ENCODE data around the gene ARAP3.

The ARAP3 gene

GRCh38 chr5:141664733-141665461, 17.1 kb downstream of the ARAP3 start:
- peak; percentile 80 to 90 (median 85) for DNase-seq
- H3K27ac ChIP-seq (ENCODE audit: insufficient read depth in 1 of 2, low read depth in 1 of 2, low read length in 2 of 2, poor library complexity in 1 of 2, severe bottlenecking in 2 of 2), result no peak overlapping the region
- no peaks in the 10 kb centered on the region for H3K9me3 ChIP-seq (ENCODE audit: control extremely low read depth in 1 of 5, control insufficient read depth in 4 of 5, insufficient read depth in 2 of 5, low read depth in 1 of 5, low read length in 4 of 5)
- POLR2A ChIA-PET, result no interaction called here
- H3K4me1 ChIP-seq (ENCODE audit: control extremely low read depth in 1 of 4, control insufficient read depth in 4 of 4, insufficient read depth in 4 of 4, low read length in 3 of 4), result peaks cover 2 to 5% (median 3%) of the 10 kb centered on the region in 4 experiments
- peak overlapping the region in 1 of 7 experiments; percentile 28 for H3K4me3 ChIP-seq (ENCODE audit: control insufficient read depth in 1 of 7, extremely low read depth in 1 of 7, insufficient read depth in 4 of 7, low read depth in 2 of 7, low read length in 6 of 7)
- H3K27me3 ChIP-seq (replicated peaks in 2 of 5; ENCODE audit: control insufficient read depth in 4 of 5, insufficient read depth in 5 of 5, low read length in 4 of 5), result no peaks in the 10 kb centered on the region
- CTCF ChIA-PET, result interaction anchor here (0.6 to 3.2 kb wide), 19 partner anchors 8 to 534 kb away, joined by 3 to 17 read pairs (median 3); partner anchors contain the start of genes FCHSD1, HDAC3, PCDH1 and RELL2
- H3K36me3 ChIP-seq (ENCODE audit: control insufficient read depth in 4 of 4, insufficient read depth in 4 of 4, low read length in 3 of 4), result no peaks in the 10 kb centered on the region
- WGBS (ENCODE audit: insufficient coverage), result 24% methylated on average over 8 of the region's 13 CpGs

DNA sequence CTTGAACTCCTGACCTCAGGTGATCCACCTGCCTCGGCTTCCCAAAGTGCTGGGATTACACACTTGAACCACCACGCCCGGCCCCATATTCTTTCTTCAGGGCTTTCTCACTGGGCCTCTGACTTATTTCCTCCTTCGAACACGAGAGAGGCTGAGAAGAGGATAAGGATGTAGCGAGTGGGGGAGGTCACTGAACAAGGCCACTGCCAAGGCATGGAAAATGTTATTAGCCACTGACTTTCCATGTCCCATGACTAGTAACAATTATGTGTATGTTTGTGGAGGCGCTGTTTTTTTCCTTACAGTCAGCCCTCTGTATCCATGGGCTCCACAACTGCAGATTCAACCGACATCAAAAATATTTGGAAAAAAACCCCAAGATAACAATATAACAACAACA, 18.5 kb downstream of the ARAP3 start:
- Histone ChIP-seq H3K27ac (ENCODE audit: insufficient read depth in 1 of 2, low read depth in 1 of 2, low read length in 2 of 2, poor library complexity in 1 of 2, severe bottlenecking in 2 of 2) (no peak overlapping the region), H3K36me3 (ENCODE audit: control insufficient read depth in 4 of 4, insufficient read depth in 4 of 4, low read length in 3 of 4) (no peaks in the 10 kb centered on the region), H3K27me3 (replicated peaks in 2 of 5; ENCODE audit: control insufficient read depth in 4 of 5, insufficient read depth in 5 of 5, low read length in 4 of 5) (no peaks in the 10 kb centered on the region), H3K4me3 (ENCODE audit: control insufficient read depth in 1 of 7, extremely low read depth in 1 of 7, insufficient read depth in 4 of 7, low read depth in 2 of 7, low read length in 6 of 7) (no peak overlapping the region), H3K9me3 (ENCODE audit: control extremely low read depth in 1 of 5, control insufficient read depth in 4 of 5, insufficient read depth in 2 of 5, low read depth in 1 of 5, low read length in 4 of 5) (peaks cover 0 to 2% (median 0%) of the 10 kb centered on the region in 5 experiments), H3K4me1 (ENCODE audit: control extremely low read depth in 1 of 4, control insufficient read depth in 4 of 4, insufficient read depth in 4 of 4, low read length in 3 of 4) (peaks cover 2 to 5% (median 3%) of the 10 kb centered on the region in 4 experiments)
- ChIA-PET CTCF (interaction anchor here (0.9 to 1.4 kb wide), 6 partner anchors 10 to 300 kb away, joined by 3 to 6 read pairs (median 4); partner anchors contain the start of genes HDAC3 and RELL2), POLR2A (no interaction called here)
- no peak for DNase-seq
- 97% methylated on average over 4 of the region's 8 CpGs for WGBS (ENCODE audit: insufficient coverage)

DNA sequence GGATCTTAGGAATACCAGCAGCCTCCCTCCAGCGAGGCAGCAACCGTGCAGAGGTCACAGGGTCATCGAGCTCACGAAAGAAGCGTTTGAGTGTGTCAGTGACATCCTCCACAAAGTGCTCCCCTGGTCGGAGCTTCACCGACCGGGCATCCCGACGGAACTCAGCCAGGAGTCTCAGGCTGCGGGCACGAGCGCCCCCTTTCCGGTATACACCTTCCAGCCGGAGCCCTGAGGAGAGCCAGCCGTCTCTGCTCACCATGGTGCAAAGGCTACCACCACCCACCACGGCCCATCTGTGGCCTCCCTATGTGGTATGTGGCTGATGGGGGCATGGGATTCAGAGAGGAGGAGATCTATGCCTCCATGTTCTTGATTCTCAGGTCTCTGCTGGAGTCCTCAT, 20.0 kb downstream of the ARAP3 start:
- POLR2A ChIA-PET, result no interaction called here
- WGBS (ENCODE audit: insufficient coverage), result 98% methylated on average over 10 of the region's 17 CpGs
- peaks cover 0 to under 1% (median 0%) of the 10 kb centered on the region in 5 experiments for H3K27me3 ChIP-seq (replicated peaks in 2 of 5; ENCODE audit: control insufficient read depth in 4 of 5, insufficient read depth in 5 of 5, low read length in 4 of 5)
- no peak overlapping the region for H3K27ac ChIP-seq (ENCODE audit: insufficient read depth in 1 of 2, low read depth in 1 of 2, low read length in 2 of 2, poor library complexity in 1 of 2, severe bottlenecking in 2 of 2)
- no peak overlapping the region for H3K4me3 ChIP-seq (ENCODE audit: control insufficient read depth in 1 of 7, extremely low read depth in 1 of 7, insufficient read depth in 4 of 7, low read depth in 2 of 7, low read length in 6 of 7)
- no peaks in the 10 kb centered on the region for H3K36me3 ChIP-seq (ENCODE audit: control insufficient read depth in 4 of 4, insufficient read depth in 4 of 4, low read length in 3 of 4)
- no peak for DNase-seq
- CTCF ChIA-PET, result interaction anchor here (0.6 to 1.3 kb wide), 5 partner anchors 10 to 298 kb away, joined by 3 read pairs; no protein-coding TSS in a partner anchor
- peaks cover 0 to 2% (median 0%) of the 10 kb centered on the region in 5 experiments for H3K9me3 ChIP-seq (ENCODE audit: control extremely low read depth in 1 of 5, control insufficient read depth in 4 of 5, insufficient read depth in 2 of 5, low read depth in 1 of 5, low read length in 4 of 5)
- H3K4me1 ChIP-seq (ENCODE audit: control extremely low read depth in 1 of 4, control insufficient read depth in 4 of 4, insufficient read depth in 4 of 4, low read length in 3 of 4), result peaks cover 2 to 5% (median 3%) of the 10 kb centered on the region in 4 experiments

GRCh38 chr5:141657937-141658545, 24.0 kb downstream of the ARAP3 start:
- peaks cover 0 to 2% (median 0%) of the 10 kb centered on the region in 5 experiments for H3K9me3 ChIP-seq (ENCODE audit: control extremely low read depth in 1 of 5, control insufficient read depth in 4 of 5, insufficient read depth in 2 of 5, low read depth in 1 of 5, low read length in 4 of 5)
- H3K27me3 ChIP-seq (replicated peaks in 2 of 5; ENCODE audit: control insufficient read depth in 4 of 5, insufficient read depth in 5 of 5, low read length in 4 of 5), result peaks cover 0 to 4% (median 0%) of the 10 kb centered on the region in 5 experiments
- 100% methylated on average over 7 of the region's 8 CpGs for WGBS (ENCODE audit: insufficient coverage)
- POLR2A ChIA-PET, result interaction anchor here (0.5 kb wide), 1 partner anchor 10 kb away, joined by 3 read pairs; no protein-coding TSS in a partner anchor
- peak in 2 of 3 donors; percentile 11 to 26 for DNase-seq
- H3K27ac ChIP-seq (ENCODE audit: insufficient read depth in 1 of 2, low read depth in 1 of 2, low read length in 2 of 2, poor library complexity in 1 of 2, severe bottlenecking in 2 of 2), result no peak overlapping the region
- CTCF ChIA-PET, result interaction anchor here (0.8 to 1.4 kb wide), 4 partner anchors 12 to 66 kb away, joined by 3 to 4 read pairs (median 3); no protein-coding TSS in a partner anchor
- H3K4me1 ChIP-seq (ENCODE audit: control extremely low read depth in 1 of 4, control insufficient read depth in 4 of 4, insufficient read depth in 4 of 4, low read length in 3 of 4), result no peaks in the 10 kb centered on the region
- H3K36me3 ChIP-seq (ENCODE audit: control insufficient read depth in 4 of 4, insufficient read depth in 4 of 4, low read length in 3 of 4), result no peaks in the 10 kb centered on the region
- no peak overlapping the region for H3K4me3 ChIP-seq (ENCODE audit: control insufficient read depth in 1 of 7, extremely low read depth in 1 of 7, insufficient read depth in 4 of 7, low read depth in 2 of 7, low read length in 6 of 7)

- POLR2A ChIA-PET, result no interaction called here
- H3K36me3 ChIP-seq (ENCODE audit: control insufficient read depth in 4 of 4, insufficient read depth in 4 of 4, low read length in 3 of 4), result no peaks in the 10 kb centered on the region
- no peak overlapping the region for H3K4me3 ChIP-seq (ENCODE audit: control insufficient read depth in 1 of 7, extremely low read depth in 1 of 7, insufficient read depth in 4 of 7, low read depth in 2 of 7, low read length in 6 of 7)
- no peak overlapping the region for H3K27ac ChIP-seq (ENCODE audit: insufficient read depth in 1 of 2, low read depth in 1 of 2, low read length in 2 of 2, poor library complexity in 1 of 2, severe bottlenecking in 2 of 2)
- H3K4me1 ChIP-seq (ENCODE audit: control extremely low read depth in 1 of 4, control insufficient read depth in 4 of 4, insufficient read depth in 4 of 4, low read length in 3 of 4), result no peaks in the 10 kb centered on the region
- WGBS (ENCODE audit: insufficient coverage), result 100% methylated on average over 1 of the region's 1 CpG
- H3K9me3 ChIP-seq (ENCODE audit: control extremely low read depth in 1 of 5, control insufficient read depth in 4 of 5, insufficient read depth in 2 of 5, low read depth in 1 of 5, low read length in 4 of 5), result peaks cover 0 to 2% (median 0%) of the 10 kb centered on the region in 5 experiments
- no peak for DNase-seq
- CTCF ChIA-PET, result interaction anchor here (0.6 to 1.4 kb wide), 2 partner anchors 8 to 41 kb away, joined by 3 read pairs; no protein-coding TSS in a partner anchor
- H3K27me3 ChIP-seq (replicated peaks in 2 of 5; ENCODE audit: control insufficient read depth in 4 of 5, insufficient read depth in 5 of 5, low read length in 4 of 5), result peaks cover 0 to 4% (median 0%) of the 10 kb centered on the region in 5 experiments
Observed at GRCh38 chr5:141657404-141657803, 24.6 kb downstream of the ARAP3 start.

DNA sequence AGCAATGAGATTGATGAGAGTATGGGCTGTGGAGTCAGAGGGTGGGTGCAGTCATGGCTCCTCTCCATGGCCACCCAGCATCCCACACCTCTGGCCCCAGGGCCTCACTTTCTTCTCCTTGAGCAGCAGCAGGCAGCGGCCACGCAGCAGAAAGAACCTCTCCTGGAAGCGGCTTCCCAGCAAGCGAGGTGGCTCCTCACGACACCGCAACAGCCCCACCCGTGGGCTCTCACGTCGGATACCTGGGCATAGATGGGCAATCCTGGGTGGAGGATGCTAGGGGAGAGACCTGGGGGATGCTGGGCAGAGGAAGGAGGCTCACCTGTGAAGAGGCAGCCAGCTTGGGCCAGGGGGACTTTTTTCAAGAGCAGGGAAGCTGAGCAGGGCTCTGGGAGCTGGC, 25.6 kb downstream of the ARAP3 start:
- Histone ChIP-seq H3K9me3 (ENCODE audit: control extremely low read depth in 1 of 5, control insufficient read depth in 4 of 5, insufficient read depth in 2 of 5, low read depth in 1 of 5, low read length in 4 of 5) (peaks cover 0 to 2% (median 0%) of the 10 kb centered on the region in 5 experiments), H3K27me3 (replicated peaks in 2 of 5; ENCODE audit: control insufficient read depth in 4 of 5, insufficient read depth in 5 of 5, low read length in 4 of 5) (peaks cover 0 to 4% (median 0%) of the 10 kb centered on the region in 5 experiments), H3K36me3 (ENCODE audit: control insufficient read depth in 4 of 4, insufficient read depth in 4 of 4, low read length in 3 of 4) (no peaks in the 10 kb centered on the region), H3K4me3 (ENCODE audit: control insufficient read depth in 1 of 7, extremely low read depth in 1 of 7, insufficient read depth in 4 of 7, low read depth in 2 of 7, low read length in 6 of 7) (no peak overlapping the region), H3K27ac (ENCODE audit: insufficient read depth in 1 of 2, low read depth in 1 of 2, low read length in 2 of 2, poor library complexity in 1 of 2, severe bottlenecking in 2 of 2) (no peak overlapping the region), H3K4me1 (ENCODE audit: control extremely low read depth in 1 of 4, control insufficient read depth in 4 of 4, insufficient read depth in 4 of 4, low read length in 3 of 4) (peaks cover 5 to 9% (median 6%) of the 10 kb centered on the region in 4 experiments)
- no peak for DNase-seq
- CTCF ChIA-PET, result interaction anchor here (1.0 to 1.4 kb wide), 2 partner anchors 8 to 42 kb away, joined by 3 read pairs; no protein-coding TSS in a partner anchor
- 98% methylated on average over 7 of the region's 9 CpGs for WGBS (ENCODE audit: insufficient coverage)
- POLR2A ChIA-PET, result no interaction called here
